ENCODE data around the gene DCST2. TPM values are rescaled to one million over a fixed set of nuclear protein-coding genes. Genes with fewer than 3 reads are reported as not detected.
A peak's percentile ranks its signal among the peaks of the same experiment; 100 is the strongest.

DCST2 gene
- total RNA-seq, 1 experiment from 2014 or later: 0.61 TPM

DNA sequence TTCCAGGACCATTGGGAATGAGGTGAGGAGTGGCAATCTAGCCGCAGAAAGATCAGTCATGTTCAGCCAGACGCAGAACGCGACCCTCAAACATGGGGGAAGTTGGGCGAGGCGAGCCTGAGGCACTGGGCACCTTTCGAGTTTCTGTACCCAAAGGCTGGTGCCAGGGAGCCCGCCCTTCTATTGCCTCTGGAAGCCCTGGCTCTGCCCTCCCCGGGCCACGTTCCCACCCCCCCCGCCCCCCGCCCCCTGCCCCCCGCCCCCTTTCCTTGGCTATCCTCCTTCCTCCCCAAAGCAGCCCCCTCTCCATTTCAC, 33.2 kb downstream of the DCST2 start:
- Mint-ChIP-seq H3K27me3 (ENCODE audit: insufficient read depth, unreplicated experiment) (no peaks in the 10 kb centered on the region), H3K9me3 (ENCODE audit: unreplicated experiment) (no peaks in the 10 kb centered on the region), H3K36me3 (ENCODE audit: insufficient read depth, unreplicated experiment) (peaks cover 37% of the 10 kb centered on the region), H3K27ac (ENCODE audit: unreplicated experiment) (peak overlapping the region; percentile 96), H3K4me1 (ENCODE audit: low read depth, unreplicated experiment) (peaks cover 26% of the 10 kb centered on the region), H3K4me3 (ENCODE audit: unreplicated experiment) (peak overlapping the region; percentile 96)
- no peak for DNase-seq
- POLR2A ChIA-PET: interaction anchor here (0.5 to 2.1 kb wide), 6 partner anchors 25 to 817 kb away, joined by 3 to 75 read pairs (median 8); partner anchors contain the start of genes PYGO2 and SHC1
- Histone ChIP-seq H3K36me3 (ENCODE audit: control insufficient read depth, insufficient read depth, low read length) (peaks cover 1% of the 10 kb centered on the region), H3K27me3 (replicated peaks; ENCODE audit: control insufficient read depth, insufficient read depth, low read length) (no peaks in the 10 kb centered on the region), H3K4me3 (ENCODE audit: low read depth, low read length) (peak overlapping the region; percentile 92), H3K4me1 (peaks cover 12% of the 10 kb centered on the region), H3K9me3 (no peaks in the 10 kb centered on the region)
- CTCF ChIA-PET: interaction anchor here (0.6 to 2.1 kb wide), 10 partner anchors 16 to 967 kb away, joined by 3 to 26 read pairs (median 5); partner anchors contain the start of genes ADAM15, FLAD1, PBXIP1 and SHC1
- intact Hi-C loops (cut with micrococcal nuclease; ENCODE audit: unreplicated experiment): loop anchor here (1.0 to 5.0 kb wide), 5 partner anchors 17 to 442 kb away; partner anchors contain the start of genes EFNA1, FLAD1, PYGO2 and UBE2Q1
- BruUV-seq (replicated peaks): no TSS peak
- TF ChIP-seq, protein P1, sequence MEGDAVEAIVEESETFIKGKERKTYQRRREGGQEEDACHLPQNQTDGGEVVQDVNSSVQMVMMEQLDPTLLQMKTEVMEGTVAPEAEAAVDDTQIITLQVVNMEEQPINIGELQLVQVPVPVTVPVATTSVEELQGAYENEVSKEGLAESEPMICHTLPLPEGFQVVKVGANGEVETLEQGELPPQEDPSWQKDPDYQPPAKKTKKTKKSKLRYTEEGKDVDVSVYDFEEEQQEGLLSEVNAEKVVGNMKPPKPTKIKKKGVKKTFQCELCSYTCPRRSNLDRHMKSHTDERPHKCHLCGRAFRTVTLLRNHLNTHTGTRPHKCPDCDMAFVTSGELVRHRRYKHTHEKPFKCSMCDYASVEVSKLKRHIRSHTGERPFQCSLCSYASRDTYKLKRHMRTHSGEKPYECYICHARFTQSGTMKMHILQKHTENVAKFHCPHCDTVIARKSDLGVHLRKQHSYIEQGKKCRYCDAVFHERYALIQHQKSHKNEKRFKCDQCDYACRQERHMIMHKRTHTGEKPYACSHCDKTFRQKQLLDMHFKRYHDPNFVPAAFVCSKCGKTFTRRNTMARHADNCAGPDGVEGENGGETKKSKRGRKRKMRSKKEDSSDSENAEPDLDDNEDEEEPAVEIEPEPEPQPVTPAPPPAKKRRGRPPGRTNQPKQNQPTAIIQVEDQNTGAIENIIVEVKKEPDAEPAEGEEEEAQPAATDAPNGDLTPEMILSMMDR (IDR thresholded peaks at IDR 0.05; ENCODE audit: insufficient read depth in 1 of 2, low read depth in 1 of 2, low read length in 1 of 2, severe bottlenecking in 1 of 2, unreplicated experiment in 1 of 2): no peak

DNA sequence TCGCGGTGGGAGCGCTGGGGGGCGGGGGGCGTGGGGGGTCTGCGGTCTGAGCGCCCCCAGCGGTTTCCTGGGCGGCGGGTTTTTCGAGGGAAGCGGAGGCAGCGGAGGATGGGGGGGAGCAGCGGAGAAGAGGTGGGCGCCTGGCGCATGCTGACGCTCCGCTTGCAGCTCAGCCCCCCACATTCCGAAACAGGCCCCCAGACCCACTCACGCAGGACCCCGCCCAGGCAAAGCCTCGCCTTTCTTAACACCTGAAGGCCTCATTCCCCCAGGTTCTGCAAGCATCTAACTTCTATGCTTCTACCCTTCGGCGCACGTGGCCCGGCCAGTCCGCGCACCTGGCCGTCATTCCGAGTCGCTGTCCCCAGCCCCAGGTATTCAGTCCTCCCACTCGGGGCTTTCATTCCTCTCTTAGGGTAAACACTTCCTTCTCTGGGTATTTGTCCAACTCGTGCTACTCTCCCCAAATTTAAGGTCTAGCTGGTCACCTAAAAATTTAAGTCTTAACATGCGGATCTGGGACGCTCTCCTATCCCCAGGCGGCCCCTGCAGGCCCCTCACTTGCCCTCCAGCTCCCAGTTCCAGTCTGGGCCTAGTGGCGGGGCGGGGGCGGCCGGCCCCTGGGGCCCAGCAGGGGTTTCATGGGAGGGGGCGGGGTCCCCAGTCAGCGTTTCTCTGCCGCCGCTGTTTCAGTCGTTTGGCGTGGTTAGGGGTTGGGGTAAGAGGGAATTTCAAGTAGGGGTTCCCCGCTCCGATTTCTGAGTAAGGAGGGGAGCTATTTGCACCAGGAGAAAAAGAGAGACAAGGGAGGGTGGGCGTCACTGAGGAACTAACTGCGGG, 33.8 kb downstream of the DCST2 start:
- DNase-seq: peak; percentile 85 to 87
- peaks cover 26% of the 10 kb centered on the region for H3K4me1 Mint-ChIP-seq (ENCODE audit: low read depth, unreplicated experiment)
- CTCF ChIA-PET: interaction anchor here (0.6 to 2.1 kb wide), 24 partner anchors 8 to 967 kb away, joined by 3 to 43 read pairs (median 5); partner anchors contain the start of genes ADAM15, FLAD1, PBXIP1 and PMVK
- H3K27ac Mint-ChIP-seq (ENCODE audit: unreplicated experiment): peak overlapping the region; percentile 96
- Histone ChIP-seq H3K36me3 (ENCODE audit: control insufficient read depth, insufficient read depth, low read length) (peaks cover 1% of the 10 kb centered on the region), H3K4me1 (peaks cover 11% of the 10 kb centered on the region; the same call in 1 of the 2 replicates), H3K9me3 (no peaks in the 10 kb centered on the region), H3K4me3 (ENCODE audit: low read depth, low read length) (peak overlapping the region; percentile 92), H3K27me3 (replicated peaks; ENCODE audit: control insufficient read depth, insufficient read depth, low read length) (no peaks in the 10 kb centered on the region)
- POLR2A ChIA-PET: interaction anchor here (0.5 to 2.1 kb wide), 11 partner anchors 16 to 1129 kb away, joined by 3 to 75 read pairs (median 6); partner anchors contain the start of genes FLAD1, PBXIP1, PYGO2 and SHC1
- H3K27me3 Mint-ChIP-seq (ENCODE audit: insufficient read depth, unreplicated experiment): no peaks in the 10 kb centered on the region
- peaks cover 37% of the 10 kb centered on the region for H3K36me3 Mint-ChIP-seq (ENCODE audit: insufficient read depth, unreplicated experiment)
- intact Hi-C loops (cut with micrococcal nuclease; ENCODE audit: unreplicated experiment): loop anchor here (1.0 to 5.0 kb wide), 6 partner anchors 16 to 441 kb away; partner anchors contain the start of genes CKS1B, EFNA1, FLAD1 and PYGO2
- BruUV-seq (replicated peaks): TSS peak; percentile 51
- peak overlapping the region; percentile 96 for H3K4me3 Mint-ChIP-seq (ENCODE audit: unreplicated experiment)
- H3K9me3 Mint-ChIP-seq (ENCODE audit: unreplicated experiment): no peaks in the 10 kb centered on the region
- TF ChIP-seq, protein P1 (IDR thresholded peaks at IDR 0.05; ENCODE audit: insufficient read depth in 1 of 2, low read depth in 1 of 2, low read length in 1 of 2, severe bottlenecking in 1 of 2, unreplicated experiment in 1 of 2): no peak
